Measurements from ENCODE around the gene POLQ.
"Not testable (repeated sequence)": the region's sequence is repeated elsewhere in the genome, so short reads cannot be mapped to it uniquely, and the experiment has no call there.

The POLQ gene

GRCh38 chr3:121508389-121508788 lies 37.4 kb downstream of the POLQ start:
- no peak for DNase-seq

- DNase-seq = no peak
These were observed 40.5 kb downstream of the POLQ start for GRCh38 chr3:121505256-121505655.

GRCh38 chr3:121504618-121505017 lies 41.2 kb downstream of the POLQ start:
- no peak for DNase-seq

GRCh38 chr3:121496786-121497185 lies 49.0 kb downstream of the POLQ start:
- DNase-seq = no peak

- peak in 1 of 2 experiments; percentile 16 for DNase-seq
These were observed 52.4 kb downstream of the POLQ start for GRCh38 chr3:121493431-121493830.

- DNase-seq = no peak
These were observed 54.0 kb downstream of the POLQ start for GRCh38 chr3:121491683-121492320.

- no peak for DNase-seq
These were observed 55.6 kb downstream of the POLQ start for GRCh38 chr3:121490161-121490560.

- peak in 1 of 2 experiments; percentile 39 for DNase-seq
These were observed 57.2 kb downstream of the POLQ start for GRCh38 chr3:121488628-121489027.

- no peak for DNase-seq
These were observed 62.5 kb downstream of the POLQ start for GRCh38 chr3:121483290-121483689.

- DNase-seq = no peak
These were observed 63.1 kb downstream of the POLQ start for GRCh38 chr3:121482660-121483059.

GRCh38 chr3:121481106-121481880 lies 64.5 kb downstream of the POLQ start:
- peak; percentile 44 to 84 for DNase-seq

- no peak for DNase-seq
These were observed 68.2 kb downstream of the POLQ start for GRCh38 chr3:121477589-121477988.

GRCh38 chr3:121473001-121473400 lies 72.8 kb downstream of the POLQ start:
- no peak for DNase-seq

GRCh38 chr3:121467085-121467484 lies 78.7 kb downstream of the POLQ start:
- DNase-seq = no peak

- DNase-seq = no peak
These were observed 82.0 kb downstream of the POLQ start for GRCh38 chr3:121463745-121464144.

GRCh38 chr3:121462565-121462964 lies 83.2 kb downstream of the POLQ start:
- DNase-seq = no peak

GRCh38 chr3:121451752-121452151 lies 94.0 kb downstream of the POLQ start:
- not testable (repeated sequence) for DNase-seq

- DNase-seq = no peak
These were observed 102.3 kb downstream of the POLQ start for GRCh38 chr3:121443456-121443855.

- DNase-seq = peak; percentile 12 to 59
These were observed 109.1 kb downstream of the POLQ start for GRCh38 chr3:121436641-121437040.

- DNase-seq = no peak
These were observed 109.7 kb downstream of the POLQ start for GRCh38 chr3:121436074-121436473.

GRCh38 chr3:121431726-121432517 lies 113.9 kb downstream of the POLQ start:
- no peak for DNase-seq

- DNase-seq = no peak
These were observed 115.0 kb downstream of the POLQ start for GRCh38 chr3:121430664-121431215.

- DNase-seq = no peak
These were observed 121.2 kb downstream of the POLQ start for GRCh38 chr3:121424549-121424948.
